Gastroesophageal sphincter (tissue), 3 donors: ENCODE measurements around the gene KIAA1958.

Experiments used
- POLR2A ChIP-seq, 2 donors: fragments of 450-650 bp; IDR thresholded peaks; one replicate each; pipeline ENCODE4 v1.6.1; 2017; ENCODE audit warnings: antibody characterized with exemption in 2 of 2, mild to moderate bottlenecking in 2 of 2, moderate library complexity in 1 of 2
- TF ChIP-seq, protein P1 (sequence below), 4 experiments: fragments of 200-600 bp in 2 of 4; fragments of 450-650 bp in 2 of 4; sonication (generic) in 1 of 4; IDR thresholded peaks; one replicate each; pipeline ENCODE4 v1.5.1; 2017 to 2019; ENCODE audit warnings: antibody characterized with exemption in 4 of 4, mild to moderate bottlenecking in 2 of 4, moderate library complexity in 2 of 4

DNA sequence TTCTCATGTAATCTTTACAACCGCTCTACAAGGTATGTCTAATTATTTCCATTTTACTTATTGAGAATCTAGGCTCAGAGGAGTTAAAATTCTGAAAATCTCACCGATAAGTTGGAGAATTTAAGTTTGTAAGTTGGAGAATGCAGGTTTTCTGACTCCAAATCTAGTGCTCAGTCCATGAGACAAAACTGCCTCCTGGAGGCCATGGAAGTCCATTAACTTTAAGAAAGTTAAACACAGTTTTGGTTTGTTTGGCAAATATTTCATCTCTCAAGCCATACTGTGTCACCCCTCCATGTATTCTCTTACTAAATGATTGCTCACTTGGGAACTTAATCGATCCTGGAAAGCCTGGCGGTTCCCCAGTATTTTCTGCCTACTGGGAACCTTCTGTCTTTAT is 178.7 kb downstream of the KIAA1958 start:
- TF ChIP-seq, protein P1, sequence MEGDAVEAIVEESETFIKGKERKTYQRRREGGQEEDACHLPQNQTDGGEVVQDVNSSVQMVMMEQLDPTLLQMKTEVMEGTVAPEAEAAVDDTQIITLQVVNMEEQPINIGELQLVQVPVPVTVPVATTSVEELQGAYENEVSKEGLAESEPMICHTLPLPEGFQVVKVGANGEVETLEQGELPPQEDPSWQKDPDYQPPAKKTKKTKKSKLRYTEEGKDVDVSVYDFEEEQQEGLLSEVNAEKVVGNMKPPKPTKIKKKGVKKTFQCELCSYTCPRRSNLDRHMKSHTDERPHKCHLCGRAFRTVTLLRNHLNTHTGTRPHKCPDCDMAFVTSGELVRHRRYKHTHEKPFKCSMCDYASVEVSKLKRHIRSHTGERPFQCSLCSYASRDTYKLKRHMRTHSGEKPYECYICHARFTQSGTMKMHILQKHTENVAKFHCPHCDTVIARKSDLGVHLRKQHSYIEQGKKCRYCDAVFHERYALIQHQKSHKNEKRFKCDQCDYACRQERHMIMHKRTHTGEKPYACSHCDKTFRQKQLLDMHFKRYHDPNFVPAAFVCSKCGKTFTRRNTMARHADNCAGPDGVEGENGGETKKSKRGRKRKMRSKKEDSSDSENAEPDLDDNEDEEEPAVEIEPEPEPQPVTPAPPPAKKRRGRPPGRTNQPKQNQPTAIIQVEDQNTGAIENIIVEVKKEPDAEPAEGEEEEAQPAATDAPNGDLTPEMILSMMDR (IDR thresholded peaks at IDR 0.05): peak in 3 of 4 experiments; percentile 11 to 24 (median 18)
- TF ChIP-seq POLR2A (IDR thresholded peaks at IDR 0.05): no peak
